HepG2 (cell line): ENCODE measurements around the gene CLPTM1. TPM values are rescaled to one million over a fixed set of nuclear protein-coding genes. Genes with fewer than 3 reads are reported as not detected.

Source experiments
- ATAC-seq: fragments of 200-7000 bp; cut with Tn5 transposase; 3 replicates; pipeline ENCODE4 v1.9.1; 2020; ENCODE audit warnings: mild to moderate bottlenecking, moderate library complexity
- BruUV-seq: library from RNA; stranded (reverse); fragments of 400-500 nt; replicated peaks from 2 replicates; lab custom pipeline; 2021; lab: Mats Ljungman, UMichigan
- CTCF ChIA-PET: fragments of 300-600 bp; formaldehyde crosslinking; extraction: SDS; loops from one replicate; lab custom pipeline; 2021; ENCODE audit warnings: low total read pairs, inconsistent platforms, low intra/inter-chr PET ratio; lab: Yijun Ruan, JAX
- POLR2A ChIA-PET: fragments of 350-600 bp; sonication (Branson Sonifier 250); formaldehyde crosslinking; loops from one replicate; lab custom pipeline; 2020; ENCODE audit warnings: antibody characterized with exemption, inconsistent platforms; lab: Yijun Ruan, JAX
- DNase-seq: peaks from one replicate; pipeline ENCODE4 v3.0.0-alpha.2; 2015; ENCODE audit warnings: low spot score
- FAIRE-seq: peaks from 3 replicates; lab custom pipeline; 2011; peaks lifted over from hg19 to GRCh38; lab: Jason Lieb, UNC
- H2AFZ ChIP-seq: one replicate; pipeline ENCODE4 v1.6.1; 2011; ENCODE audit warnings: low read length, inconsistent platforms
- H3K27ac ChIP-seq: fragments of 300-600 bp; 3 replicates; pipeline ENCODE4 v1.8.0; 2011; ENCODE audit warnings: mixed run types, mild to moderate bottlenecking, mixed read lengths, low read length, inconsistent platforms; ENCODE audit not compliant: insufficient read depth; ENCODE audit errors: extremely low read length
- H3K27me3 ChIP-seq, 2 experiments: fragments of 200-600 bp in 1 of 2; 2 replicates in 1 of 2; 3 replicates in 1 of 2; pipeline versions ENCODE4 v1.6.0 to v1.8.0; 2011; ENCODE audit warnings: low read length in 2 of 2, mild to moderate bottlenecking in 2 of 2, moderate library complexity in 2 of 2, inconsistent platforms in 1 of 2; ENCODE audit not compliant: insufficient read depth in 2 of 2, control insufficient read depth in 1 of 2
- H3K36me3 ChIP-seq, 2 experiments: fragments of 200-600 bp in 1 of 2; replicated peaks in 1 of 2; 2 replicates in 1 of 2; 3 replicates in 1 of 2; pipeline versions ENCODE4 v1.5.1 to v1.8.0; 2011; ENCODE audit warnings: low read length in 2 of 2, inconsistent platforms in 1 of 2; ENCODE audit not compliant: insufficient read depth in 2 of 2, control insufficient read depth in 1 of 2
- H3K4me1 ChIP-seq: 2 replicates; pipeline ENCODE4 v1.5.1; 2012; ENCODE audit warnings: low read length, inconsistent platforms; ENCODE audit not compliant: insufficient read depth
- H3K4me2 ChIP-seq: 2 replicates; pipeline ENCODE4 v1.6.0; 2011; ENCODE audit warnings: low read depth, low read length, inconsistent platforms
- H3K4me3 ChIP-seq, 3 experiments: fragments of 200-600 bp in 1 of 3; sonication (generic), shearing (Covaris generic) in 1 of 3; replicated peaks in 1 of 3; 2 replicates each; pipeline ENCODE4 v1.5.1; 2011 to 2016; ENCODE audit warnings: low read length in 3 of 3, inconsistent platforms in 2 of 3, low read depth in 2 of 3, mild to moderate bottlenecking in 2 of 3, control low read depth in 1 of 3, mixed read lengths in 1 of 3; ENCODE audit not compliant: insufficient read depth in 1 of 3
- H3K79me2 ChIP-seq: one replicate; pipeline ENCODE4 v1.6.1; 2011; ENCODE audit warnings: low read length, inconsistent platforms; ENCODE audit not compliant: insufficient read depth
- H3K9ac ChIP-seq: 2 replicates; pipeline ENCODE4 v1.6.0; 2011; ENCODE audit warnings: mild to moderate bottlenecking, low read depth, low read length, inconsistent platforms; ENCODE audit not compliant: insufficient read depth
- H3K9me3 ChIP-seq: 2 replicates; pipeline ENCODE4 v1.5.1; 2012; ENCODE audit warnings: mild to moderate bottlenecking, low read length
- H4K20me1 ChIP-seq: 2 replicates; pipeline ENCODE4 v1.6.0; 2011; ENCODE audit warnings: inconsistent platforms, mild to moderate bottlenecking, low read length, moderate library complexity; ENCODE audit not compliant: insufficient read depth
- HMGXB3 ChIP-seq: sonication (generic); formaldehyde crosslinking; IDR thresholded peaks from 2 replicates; pipeline ENCODE4 v1.4.0; 2020; ENCODE audit warnings: missing genetic modification reagents, borderline replicate concordance
- RXRA ChIP-seq: sonication (generic); formaldehyde crosslinking; IDR thresholded peaks from 2 replicates; pipeline ENCODE4 v1.5.1; 2020; ENCODE audit warnings: missing genetic modification reagents
- SMC3 ChIP-seq: IDR thresholded peaks from 2 replicates; pipeline ENCODE4 v1.6.1; 2011; ENCODE audit warnings: low read length, improper control_type of control experiment
- SNAPC4 ChIP-seq: sonication (generic); formaldehyde crosslinking; IDR thresholded peaks from 2 replicates; pipeline ENCODE4 v1.4.0; 2020; ENCODE audit warnings: mild to moderate bottlenecking, missing genetic modification reagents
- ZC3H13 ChIP-seq: sonication (generic); formaldehyde crosslinking; IDR thresholded peaks from 2 replicates; pipeline ENCODE4 v1.8.1; 2023; ENCODE audit warnings: mild to moderate bottlenecking, missing genetic modification reagents, moderate library complexity
- WGBS: methylation state at CpG from one replicate; pipeline ENCODE4 v1.1.6; 2017; ENCODE audit warnings: low lambda C conversion rate; 5-methylcytosine and 5-hydroxymethylcytosine counted together
- in situ Hi-C: cut with HindIII; loops from 2 replicates; pipeline ENCODE4 v1.10.0; 2017; ENCODE audit warnings: low pct_unique_long_range_greater_than_20kb; ENCODE audit not compliant: extremely low pct_ligation_motif_present
- intact Hi-C: fragments of 100-400 bp; cut with micrococcal nuclease; formaldehyde crosslinking; loops from one replicate; pipeline ENCODE4 v1.10.0; 2022; ENCODE audit not compliant: unreplicated experiment
- polyA plus RNA-seq, 8 experiments: library from polyadenylated mRNA; depleted of rRNA in 3 of 8; stranded (reverse) in 7 of 8; unstranded in 1 of 8; fragments of >200 nt; fragmentation: Illumina TruSeq in 4 of 8; extraction: Trizol in 4 of 8; gene quantifications; 2 replicates each; pipeline versions ENCODE4 v1.2.1 to v1.2.3, GENCODE V29; 2011 to 2016; ENCODE audit warnings: low read depth in 4 of 8, missing spikeins in 1 of 8, mixed read lengths in 1 of 8; ENCODE audit not compliant: insufficient read depth in 1 of 8
- total RNA-seq, 5 experiments: library from RNA; depleted of rRNA; stranded (reverse); fragments of >200 nt; fragmentation: Illumina TruSeq; extraction: Trizol; gene quantifications; 2 replicates each; pipeline ENCODE4 v1.2.3, GENCODE V29; 2016; ENCODE audit warnings: low read depth in 1 of 5

CLPTM1 gene
- total and polyA plus RNA-seq, 2 of the 13 experiments (the other 11 are each of a cell fraction or from before 2014, with no cell fraction given) = 34.9 to 42.8 TPM

GRCh38 chr19:44968118-44968517 lies 12.9 kb downstream of the CLPTM1 start:
- peaks cover 12 to 34% of the 10 kb centered on the region in 2 experiments; a peak in 4 of 5 replicates for H3K36me3 ChIP-seq
- no peak overlapping the region for H3K9ac ChIP-seq
- H3K27ac ChIP-seq = no peak overlapping the region
- BruUV-seq = no TSS peak
- no peak for DNase-seq
- no peak overlapping the region for H2AFZ ChIP-seq
- no peaks in the 10 kb centered on the region for H3K79me2 ChIP-seq
- H3K4me2 ChIP-seq = no peak overlapping the region
- in situ Hi-C loops = no loop called here
- no peak for FAIRE-seq
- ATAC-seq = no peak
- intact Hi-C loops = no loop called here
- ChIA-PET CTCF (no interaction called here), POLR2A (no interaction called here)
- H3K27me3 ChIP-seq = no peaks in the 10 kb centered on the region
- WGBS = 97% methylated on average over 5 of the region's 5 CpGs
- TF ChIP-seq ZC3H13 (CRISPR knock-in tag) = no peak
- H4K20me1 ChIP-seq = no peaks in the 10 kb centered on the region
- H3K4me3 ChIP-seq = no peak overlapping the region
- no peaks in the 10 kb centered on the region for H3K9me3 ChIP-seq
- no peaks in the 10 kb centered on the region for H3K4me1 ChIP-seq

GRCh38 chr19:44968670-44969069 lies 13.5 kb downstream of the CLPTM1 start:
- BruUV-seq = no TSS peak
- no peak for FAIRE-seq

More at GRCh38 chr19:44968670-44969069, 13.5 kb downstream of the CLPTM1 start:
- Histone ChIP-seq H3K27me3 (no peaks in the 10 kb centered on the region), H3K4me1 (no peaks in the 10 kb centered on the region), H3K9me3 (no peaks in the 10 kb centered on the region)
- no peak for DNase-seq
- TF ChIP-seq RXRA (CRISPR knock-in tag) (no peak), SMC3 (no peak), HMGXB3 (CRISPR knock-in tag) (no peak), SNAPC4 (CRISPR knock-in tag) (no peak)
- TF ChIP-seq, all 625 proteins: peak for 0
- WGBS = no CpG with 5 or more reads among the region's 4 CpGs
- ChIA-PET CTCF (no interaction called here), POLR2A (no interaction called here)
- H3K4me2 ChIP-seq = no peak overlapping the region
- no peak overlapping the region for H3K27ac ChIP-seq
- no peaks in the 10 kb centered on the region for H4K20me1 ChIP-seq
- ATAC-seq = no peak
- H3K36me3 ChIP-seq = peaks cover 14 to 39% of the 10 kb centered on the region in 2 experiments; a peak in 4 of 5 replicates
- no peaks in the 10 kb centered on the region for H3K79me2 ChIP-seq
- no peak overlapping the region for H3K9ac ChIP-seq
- in situ Hi-C loops = no loop called here
- no peak overlapping the region for H2AFZ ChIP-seq
- no peak overlapping the region for H3K4me3 ChIP-seq
- intact Hi-C loops = no loop called here
